Panc1 (cell line): ENCODE results near the gene POLN. TPM values are rescaled to one million over a fixed set of nuclear protein-coding genes. Genes with fewer than 3 reads are reported as not detected.
A peak's percentile ranks its signal among the peaks of the same experiment; 100 is the strongest.

ENCODE experiments used
- ATAC-seq: fragments of 200-7000 bp; cut with Tn5 transposase; 2 replicates; pipeline ENCODE4 v1.9.1; 2020; ENCODE audit warnings: mild to moderate bottlenecking, moderate library complexity
- BruUV-seq: library from RNA; stranded (reverse); fragments of 400-500 nt; replicated peaks from 2 replicates; lab custom pipeline; 2021; lab: Mats Ljungman, UMichigan
- CTCF ChIA-PET: fragments of 300-600 bp; sonication (Branson Sonifier 250); formaldehyde crosslinking; loops from one replicate; lab custom pipeline; 2022; ENCODE audit warnings: antibody characterized with exemption; lab: Charles Lee
- POLR2A ChIA-PET: fragments of 300-600 bp; sonication (Branson Sonifier 250); formaldehyde crosslinking; loops from one replicate; lab custom pipeline; 2022; ENCODE audit warnings: antibody characterized with exemption; lab: Charles Lee
- DNase-seq: peaks from one replicate; pipeline ENCODE4 v3.0.0-alpha.2; 2010; ENCODE audit warnings: low read depth, low spot score
- H3K27ac ChIP-seq: 2 replicates; pipeline ENCODE4 v1.5.1; 2011; ENCODE audit warnings: mild to moderate bottlenecking, low read length, inconsistent platforms
- H3K27me3 ChIP-seq: fragments of 200-500 bp; sonication (Bioruptor generic); 2 replicates; pipeline ENCODE4 v1.6.0; 2014; ENCODE audit warnings: low read length, inconsistent platforms; ENCODE audit not compliant: control insufficient read depth, insufficient read depth
- H3K36me3 ChIP-seq: fragments of 200-500 bp; sonication (Bioruptor generic); 2 replicates; pipeline ENCODE4 v1.5.1; 2014; ENCODE audit warnings: inconsistent platforms, mild to moderate bottlenecking, low read length, moderate library complexity; ENCODE audit not compliant: control insufficient read depth, insufficient read depth
- H3K4me1 ChIP-seq: 2 replicates; pipeline ENCODE4 v1.5.1; 2011; ENCODE audit warnings: inconsistent platforms, mild to moderate bottlenecking, low read length, moderate library complexity; ENCODE audit not compliant: control insufficient read depth, insufficient read depth
- H3K4me3 ChIP-seq, 2 experiments: 2 replicates each; pipeline ENCODE4 v1.5.1; 2011 to 2012; ENCODE audit warnings: low read depth in 2 of 2, low read length in 2 of 2, mild to moderate bottlenecking in 2 of 2, inconsistent platforms in 1 of 2, moderate library complexity in 1 of 2
- H3K9me3 ChIP-seq: fragments of 200-500 bp; sonication (Bioruptor generic); 2 replicates; pipeline ENCODE4 v1.5.1; 2014; ENCODE audit warnings: low read depth, mild to moderate bottlenecking, inconsistent platforms, low read length, moderate library complexity; ENCODE audit not compliant: control insufficient read depth, insufficient read depth
- POLR2AphosphoS5 ChIP-seq: IDR thresholded peaks from 2 replicates; pipeline ENCODE4 v1.6.1; 2012; ENCODE audit warnings: mild to moderate bottlenecking, low read depth, low read length, moderate library complexity
- SIN3A ChIP-seq: IDR thresholded peaks from 2 replicates; pipeline ENCODE4 v1.6.1; 2012; ENCODE audit warnings: low read depth, mild to moderate bottlenecking, low read length, moderate library complexity, borderline replicate concordance; ENCODE audit not compliant: insufficient read depth
- TCF7L2 ChIP-seq: IDR thresholded peaks from 2 replicates; pipeline ENCODE4 v1.6.1; 2011; ENCODE audit warnings: mild to moderate bottlenecking, low read depth, low read length, inconsistent platforms
- in situ Hi-C: cut with HindIII; loops from 2 replicates; pipeline ENCODE4 v1.10.0; 2016; ENCODE audit warnings: low sequenced_read_pairs, low pct_unique_long_range_greater_than_20kb
- intact Hi-C: fragments of 100-400 bp; cut with micrococcal nuclease; formaldehyde crosslinking; loops from one replicate; pipeline ENCODE4 v1.10.0; 2022; ENCODE audit not compliant: unreplicated experiment
- total RNA-seq: library from RNA; stranded (reverse); gene quantifications from one replicate; pipeline ENCODE4 v1.2.1, GENCODE V29; 2021; ENCODE audit not compliant: unreplicated experiment
- TF ChIP-seq, protein P1 (sequence below), 2 experiments: IDR thresholded peaks; 2 replicates each; pipeline ENCODE4 v1.6.1; 2011 to 2012; ENCODE audit warnings: low read depth in 2 of 2, control low read depth in 1 of 2, low read length in 1 of 2, mild to moderate bottlenecking in 1 of 2, moderate library complexity in 1 of 2; ENCODE audit not compliant: insufficient read depth in 1 of 2
- TF ChIP-seq, protein P2 (sequence below): fragments of 450-650 bp; IDR thresholded peaks from 2 replicates; pipeline ENCODE4 v1.5.1; 2017; ENCODE audit warnings: mild to moderate bottlenecking

POLN gene
- total RNA-seq, 1 experiment from 2014 or later: 4.3 TPM

DNA sequence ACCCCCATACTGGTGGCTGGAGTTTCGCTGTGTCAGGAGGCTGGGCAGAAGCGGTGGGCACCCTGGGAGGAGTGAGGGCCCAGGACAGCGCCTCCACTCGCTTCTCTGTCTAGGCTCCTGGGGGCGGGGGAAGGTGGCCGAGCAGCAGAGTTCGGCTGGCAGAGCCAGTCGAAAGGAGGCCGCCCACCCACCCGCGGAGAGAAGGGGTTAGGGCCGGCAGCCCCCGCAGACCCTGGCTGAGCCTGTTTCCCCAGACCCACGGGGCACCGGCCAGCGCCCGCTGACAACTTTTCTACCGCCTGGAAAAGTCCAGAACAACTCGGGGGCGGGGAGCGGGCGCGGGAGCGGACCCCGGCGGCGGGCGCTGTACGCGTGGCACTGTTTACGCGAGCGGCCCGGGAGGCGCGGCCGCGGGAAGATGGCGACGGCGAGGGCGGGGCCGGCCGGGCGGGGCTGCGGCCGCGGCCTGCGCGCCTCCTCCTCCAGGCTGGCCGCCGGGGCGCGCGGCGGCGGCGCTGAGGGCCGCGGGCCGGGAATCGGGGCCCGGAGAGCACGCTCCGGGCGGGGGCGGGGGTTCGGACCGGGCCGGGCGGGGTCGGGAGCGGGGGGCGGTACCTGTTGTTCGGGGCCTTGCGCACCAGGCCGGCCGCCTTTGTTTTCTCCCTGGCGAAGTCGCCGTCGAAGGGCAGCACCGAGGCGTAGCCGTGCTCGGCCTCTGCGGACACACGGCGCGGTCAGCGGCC, 19.4 kb upstream of the POLN start:
- Histone ChIP-seq H3K27me3 (no peaks in the 10 kb centered on the region), H3K9me3 (no peaks in the 10 kb centered on the region), H3K27ac (peak overlapping the region; percentile 44; the same call in 1 of the 2 replicates), H3K4me1 (peaks cover 4% of the 10 kb centered on the region), H3K4me3 (peak overlapping the region; percentile 61 to 63), H3K36me3 (no peaks in the 10 kb centered on the region; the same call in 1 of the 2 replicates)
- no peak for DNase-seq
- in situ Hi-C loops: no loop called here
- ChIA-PET CTCF (no interaction called here), POLR2A (no interaction called here)
- no TSS peak for BruUV-seq
- intact Hi-C loops: no loop called here
- 0 out of 2 replicates have a peak, but pooled peaks have one; percentile 58 for TF ChIP-seq SIN3A
- TF ChIP-seq, protein P1, sequence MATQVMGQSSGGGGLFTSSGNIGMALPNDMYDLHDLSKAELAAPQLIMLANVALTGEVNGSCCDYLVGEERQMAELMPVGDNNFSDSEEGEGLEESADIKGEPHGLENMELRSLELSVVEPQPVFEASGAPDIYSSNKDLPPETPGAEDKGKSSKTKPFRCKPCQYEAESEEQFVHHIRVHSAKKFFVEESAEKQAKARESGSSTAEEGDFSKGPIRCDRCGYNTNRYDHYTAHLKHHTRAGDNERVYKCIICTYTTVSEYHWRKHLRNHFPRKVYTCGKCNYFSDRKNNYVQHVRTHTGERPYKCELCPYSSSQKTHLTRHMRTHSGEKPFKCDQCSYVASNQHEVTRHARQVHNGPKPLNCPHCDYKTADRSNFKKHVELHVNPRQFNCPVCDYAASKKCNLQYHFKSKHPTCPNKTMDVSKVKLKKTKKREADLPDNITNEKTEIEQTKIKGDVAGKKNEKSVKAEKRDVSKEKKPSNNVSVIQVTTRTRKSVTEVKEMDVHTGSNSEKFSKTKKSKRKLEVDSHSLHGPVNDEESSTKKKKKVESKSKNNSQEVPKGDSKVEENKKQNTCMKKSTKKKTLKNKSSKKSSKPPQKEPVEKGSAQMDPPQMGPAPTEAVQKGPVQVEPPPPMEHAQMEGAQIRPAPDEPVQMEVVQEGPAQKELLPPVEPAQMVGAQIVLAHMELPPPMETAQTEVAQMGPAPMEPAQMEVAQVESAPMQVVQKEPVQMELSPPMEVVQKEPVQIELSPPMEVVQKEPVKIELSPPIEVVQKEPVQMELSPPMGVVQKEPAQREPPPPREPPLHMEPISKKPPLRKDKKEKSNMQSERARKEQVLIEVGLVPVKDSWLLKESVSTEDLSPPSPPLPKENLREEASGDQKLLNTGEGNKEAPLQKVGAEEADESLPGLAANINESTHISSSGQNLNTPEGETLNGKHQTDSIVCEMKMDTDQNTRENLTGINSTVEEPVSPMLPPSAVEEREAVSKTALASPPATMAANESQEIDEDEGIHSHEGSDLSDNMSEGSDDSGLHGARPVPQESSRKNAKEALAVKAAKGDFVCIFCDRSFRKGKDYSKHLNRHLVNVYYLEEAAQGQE (IDR thresholded peaks at IDR 0.05; ENCODE audit: insufficient read depth in 1 of 2, low read depth in 2 of 2, low read length in 1 of 2): no peak
- peak; percentile 46 for ATAC-seq

DNA sequence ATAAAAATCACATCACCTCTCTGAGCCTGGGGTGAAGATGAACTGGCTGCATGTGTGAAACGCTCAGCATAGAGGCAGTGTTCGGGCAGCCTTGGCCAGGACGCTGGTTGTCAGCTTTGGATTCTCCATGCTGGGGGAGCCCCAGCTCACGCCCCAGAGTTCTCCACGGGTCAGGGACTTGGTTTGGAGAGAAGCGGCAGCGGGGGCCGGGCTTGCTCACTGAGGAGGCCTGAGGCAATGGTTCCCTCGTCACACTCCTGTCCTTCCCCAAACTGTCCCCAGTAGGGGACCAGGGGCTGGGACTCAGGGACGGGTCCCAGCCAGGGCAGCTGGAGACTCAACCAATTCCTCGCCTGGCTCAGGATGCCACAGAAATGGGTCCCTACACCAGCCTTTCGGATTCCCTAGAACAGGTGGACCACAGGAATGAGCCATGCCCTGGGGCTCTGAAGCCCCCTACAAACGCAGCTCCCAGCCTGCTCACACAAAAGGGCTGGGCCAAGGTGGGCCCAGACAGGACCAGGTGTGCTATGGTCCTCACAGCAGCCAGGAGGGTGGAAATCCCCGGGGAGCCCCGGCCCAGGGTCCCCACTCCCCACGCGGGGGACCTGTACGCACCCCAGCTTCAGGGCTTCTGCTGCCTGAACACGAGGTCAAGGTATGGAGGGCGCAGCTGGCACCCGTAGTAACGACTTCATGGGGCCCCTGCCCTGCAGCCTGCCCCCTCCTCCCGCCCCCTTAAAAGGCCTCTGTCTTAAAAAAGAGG, 18.6 kb upstream of the POLN start:
- peak overlapping the region; percentile 61 to 63 for H3K4me3 ChIP-seq
- TF ChIP-seq, protein P2, sequence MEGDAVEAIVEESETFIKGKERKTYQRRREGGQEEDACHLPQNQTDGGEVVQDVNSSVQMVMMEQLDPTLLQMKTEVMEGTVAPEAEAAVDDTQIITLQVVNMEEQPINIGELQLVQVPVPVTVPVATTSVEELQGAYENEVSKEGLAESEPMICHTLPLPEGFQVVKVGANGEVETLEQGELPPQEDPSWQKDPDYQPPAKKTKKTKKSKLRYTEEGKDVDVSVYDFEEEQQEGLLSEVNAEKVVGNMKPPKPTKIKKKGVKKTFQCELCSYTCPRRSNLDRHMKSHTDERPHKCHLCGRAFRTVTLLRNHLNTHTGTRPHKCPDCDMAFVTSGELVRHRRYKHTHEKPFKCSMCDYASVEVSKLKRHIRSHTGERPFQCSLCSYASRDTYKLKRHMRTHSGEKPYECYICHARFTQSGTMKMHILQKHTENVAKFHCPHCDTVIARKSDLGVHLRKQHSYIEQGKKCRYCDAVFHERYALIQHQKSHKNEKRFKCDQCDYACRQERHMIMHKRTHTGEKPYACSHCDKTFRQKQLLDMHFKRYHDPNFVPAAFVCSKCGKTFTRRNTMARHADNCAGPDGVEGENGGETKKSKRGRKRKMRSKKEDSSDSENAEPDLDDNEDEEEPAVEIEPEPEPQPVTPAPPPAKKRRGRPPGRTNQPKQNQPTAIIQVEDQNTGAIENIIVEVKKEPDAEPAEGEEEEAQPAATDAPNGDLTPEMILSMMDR: no peak
- no peak for TF ChIP-seq TCF7L2
- TF ChIP-seq, protein P1 (IDR thresholded peaks at IDR 0.05; ENCODE audit: insufficient read depth in 1 of 2, low read depth in 2 of 2, low read length in 1 of 2): no peak
- no peak for TF ChIP-seq POLR2AphosphoS5
- TF ChIP-seq SIN3A: no peak
- ChIA-PET POLR2A (no interaction called here), CTCF (no interaction called here)
- no peaks in the 10 kb centered on the region; the same call in 1 of the 2 replicates for H3K4me1 ChIP-seq
- no peaks in the 10 kb centered on the region for H3K27me3 ChIP-seq
- H3K36me3 ChIP-seq: no peaks in the 10 kb centered on the region; the same call in 1 of the 2 replicates
- no peak for ATAC-seq
- no TSS peak for BruUV-seq
- peak overlapping the region; percentile 44; the same call in 1 of the 2 replicates for H3K27ac ChIP-seq
- in situ Hi-C loops: no loop called here
- H3K9me3 ChIP-seq: no peaks in the 10 kb centered on the region
- intact Hi-C loops: no loop called here
- DNase-seq: no peak
